H1 (cell line): ENCODE measurements around the gene IFT122. TPM values are rescaled to one million over a fixed set of nuclear protein-coding genes. Genes with fewer than 3 reads are reported as not detected.

Source experiments
- CTCF ChIA-PET: fragments of 300-600 bp; sonication (Branson Sonifier 250); formaldehyde crosslinking; loops from one replicate; lab custom pipeline; 2021; ENCODE audit not compliant: partially characterized antibody; lab: Charles Lee
- POLR2A ChIA-PET: fragments of 300-600 bp; sonication (Branson Sonifier 250); formaldehyde crosslinking; loops from one replicate; lab custom pipeline; 2021; ENCODE audit warnings: inconsistent platforms; ENCODE audit not compliant: partially characterized antibody; lab: Charles Lee
- DNase-seq, 2 experiments: peaks; one replicate each; pipeline versions ENCODE4 v3.0.0 to v3.0.0-alpha.2; 2010 to 2022; ENCODE audit warnings: low spot score in 2 of 2, low read depth in 1 of 2, mixed read lengths in 1 of 2
- FAIRE-seq: peaks from 2 replicates; lab custom pipeline; 2011; peaks lifted over from hg19 to GRCh38; lab: Jason Lieb, UNC
- H2AFZ ChIP-seq: 2 replicates; pipeline ENCODE4 v1.8.1; 2012; ENCODE audit warnings: low read length, inconsistent platforms
- H2AK5ac ChIP-seq: 2 replicates; pipeline ENCODE4 v1.6.1; 2013; ENCODE audit warnings: low read depth, low read length
- H2BK120ac ChIP-seq: replicated peaks from 2 replicates; pipeline ENCODE3; 2013; ENCODE audit warnings: low read depth, low read length, inconsistent platforms
- H2BK12ac ChIP-seq: 2 replicates; pipeline ENCODE4 v1.6.1; 2013; ENCODE audit warnings: low read depth, low read length
- H2BK15ac ChIP-seq: 2 replicates; pipeline ENCODE4 v1.6.1; 2013; ENCODE audit warnings: low read length
- H2BK20ac ChIP-seq: 2 replicates; pipeline ENCODE4 v1.6.1; 2013; ENCODE audit warnings: low read length
- H2BK5ac ChIP-seq: 2 replicates; pipeline ENCODE4 v1.6.1; 2013; ENCODE audit warnings: low read depth, low read length
- H3K14ac ChIP-seq: 2 replicates; pipeline ENCODE4 v1.6.1; 2013; ENCODE audit warnings: inconsistent platforms; ENCODE audit not compliant: insufficient read length
- H3K18ac ChIP-seq: 2 replicates; pipeline ENCODE4 v1.6.1; 2013; ENCODE audit warnings: low read length; ENCODE audit errors: extremely low read depth
- H3K23ac ChIP-seq: 2 replicates; pipeline ENCODE4 v1.6.1; 2013; ENCODE audit warnings: inconsistent platforms; ENCODE audit not compliant: insufficient read length
- H3K23me2 ChIP-seq: 2 replicates; pipeline ENCODE4 v1.6.1; 2013; ENCODE audit warnings: low read depth, low read length
- H3K27ac ChIP-seq: 2 replicates; pipeline ENCODE4 v1.6.1; 2011; ENCODE audit warnings: low read depth, low read length, inconsistent platforms
- H3K27me3 ChIP-seq, 4 experiments: replicated peaks in 1 of 4; 1 replicate in 1 of 4; 2 replicates in 3 of 4; pipeline versions ENCODE4 v1.6.1 to v1.8.1; 2011 to 2013; ENCODE audit warnings: low read length in 3 of 4, mild to moderate bottlenecking in 3 of 4, inconsistent platforms in 2 of 4, mixed read lengths in 2 of 4, moderate library complexity in 1 of 4; ENCODE audit not compliant: control insufficient read depth in 3 of 4, insufficient read depth in 3 of 4; ENCODE audit errors: extremely low read depth in 1 of 4
- H3K36me3 ChIP-seq, 4 experiments: 2 replicates each; pipeline versions ENCODE4 v1.6.1 to v1.8.1; 2011 to 2013; ENCODE audit warnings: mild to moderate bottlenecking in 4 of 4, low read length in 3 of 4, moderate library complexity in 2 of 4, control low read depth in 1 of 4, inconsistent platforms in 1 of 4; ENCODE audit not compliant: insufficient read depth in 4 of 4, control insufficient read depth in 2 of 4
- H3K4ac ChIP-seq: replicated peaks from 2 replicates; pipeline ENCODE3; 2013; ENCODE audit warnings: low read length, low read depth, mixed read lengths, inconsistent platforms; ENCODE audit not compliant: insufficient read length
- H3K4me1 ChIP-seq, 4 experiments: replicated peaks in 1 of 4; 1 replicate in 1 of 4; 2 replicates in 3 of 4; pipeline versions ENCODE4 v1.6.1 to v1.8.1; 2011 to 2013; ENCODE audit warnings: low read length in 3 of 4, inconsistent platforms in 2 of 4, mixed read lengths in 1 of 4; ENCODE audit not compliant: insufficient read depth in 4 of 4, control insufficient read depth in 3 of 4
- H3K4me2 ChIP-seq, 2 experiments: 2 replicates each; pipeline versions ENCODE4 v1.6.1 to v1.8.1; 2011 to 2013; ENCODE audit warnings: low read depth in 2 of 2, low read length in 2 of 2, control low read depth in 1 of 2, inconsistent platforms in 1 of 2, mild to moderate bottlenecking in 1 of 2; ENCODE audit not compliant: insufficient read depth in 1 of 2
- H3K4me3 ChIP-seq, 4 experiments: fragments of 200-600, 300-600 bp in 1 of 4; sonication (generic), shearing (Covaris generic), sonication (Bioruptor Twin) in 1 of 4; 2 replicates each; pipeline versions ENCODE4 v1.5.1 to v1.8.1; 2011 to 2016; ENCODE audit warnings: low read length in 4 of 4, low read depth in 3 of 4, control low read depth in 2 of 4, inconsistent platforms in 2 of 4, mild to moderate bottlenecking in 2 of 4, mixed read lengths in 1 of 4, moderate library complexity in 1 of 4; ENCODE audit not compliant: insufficient read depth in 2 of 4; ENCODE audit errors: extremely low read depth in 1 of 4
- H3K56ac ChIP-seq: replicated peaks from 2 replicates; pipeline ENCODE3; 2013; ENCODE audit warnings: low read depth, mild to moderate bottlenecking, mixed read lengths, low read length, inconsistent platforms; ENCODE audit not compliant: insufficient read length
- H3K79me1 ChIP-seq: 2 replicates; pipeline ENCODE4 v1.6.1; 2013; ENCODE audit warnings: low read depth, low read length, control low read depth
- H3K79me2 ChIP-seq, 2 experiments: 2 replicates each; pipeline versions ENCODE4 v1.6.1 to v1.8.1; 2012 to 2013; ENCODE audit warnings: low read length in 2 of 2, mild to moderate bottlenecking in 2 of 2, inconsistent platforms in 1 of 2; ENCODE audit not compliant: insufficient read depth in 2 of 2, control insufficient read depth in 1 of 2
- H3K9ac ChIP-seq, 4 experiments: replicated peaks in 1 of 4; 1 replicate in 1 of 4; 2 replicates in 3 of 4; pipeline versions ENCODE4 v1.6.1 to v1.8.1; 2011 to 2013; ENCODE audit warnings: low read depth in 3 of 4, low read length in 3 of 4, control low read depth in 2 of 4, mild to moderate bottlenecking in 2 of 4, moderate library complexity in 2 of 4, inconsistent platforms in 1 of 4; ENCODE audit errors: extremely low read depth in 1 of 4
- H3K9me3 ChIP-seq, 2 experiments: 2 replicates each; pipeline versions ENCODE4 v1.6.1 to v1.8.1; 2012 to 2013; ENCODE audit warnings: mild to moderate bottlenecking in 2 of 2, moderate library complexity in 2 of 2, control low read depth in 1 of 2, inconsistent platforms in 1 of 2, low read depth in 1 of 2, low read length in 1 of 2, mixed read lengths in 1 of 2; ENCODE audit not compliant: insufficient read depth in 2 of 2
- H4K20me1 ChIP-seq, 2 experiments: replicated peaks in 1 of 2; 2 replicates each; pipeline versions ENCODE3 to v1.8.1; 2011 to 2013; ENCODE audit warnings: inconsistent platforms in 2 of 2, low read length in 2 of 2, mild to moderate bottlenecking in 1 of 2; ENCODE audit not compliant: insufficient read depth in 2 of 2, control insufficient read depth in 1 of 2
- H4K5ac ChIP-seq: 2 replicates; pipeline ENCODE4 v1.6.1; 2013; ENCODE audit warnings: low read length, low read depth, mixed read lengths, inconsistent platforms; ENCODE audit not compliant: insufficient read length
- H4K8ac ChIP-seq: 2 replicates; pipeline ENCODE4 v1.8.0; 2013; ENCODE audit warnings: mild to moderate bottlenecking, moderate library complexity, low read length, inconsistent platforms; ENCODE audit not compliant: insufficient read depth; ENCODE audit errors: extremely low read depth
- H4K91ac ChIP-seq: replicated peaks from 2 replicates; pipeline ENCODE3; 2013; ENCODE audit warnings: low read length, mixed read lengths, inconsistent platforms; ENCODE audit not compliant: insufficient read length
- CBX5 ChIP-seq: fragments of 300-800, 300-1000 bp; sonication (generic); IDR thresholded peaks from 2 replicates; pipeline ENCODE4 v1.7.1; 2016; ENCODE audit warnings: antibody characterized with exemption, low read length, low read depth
- HDAC2 ChIP-seq, 2 experiments: fragments of 300-600 bp in 1 of 2; sonication (generic) in 1 of 2; IDR thresholded peaks; 2 replicates each; pipeline ENCODE4 v1.6.1; 2011 to 2012; ENCODE audit warnings: low read depth in 2 of 2, low read length in 2 of 2, mild to moderate bottlenecking in 2 of 2, moderate library complexity in 2 of 2, borderline replicate concordance in 1 of 2, inconsistent platforms in 1 of 2
- NRF1 ChIP-seq: IDR thresholded peaks from 2 replicates; pipeline ENCODE4 v1.6.1; 2011; ENCODE audit warnings: mild to moderate bottlenecking, low read depth, low read length, improper control_type of control experiment
- POLR2A ChIP-seq, 2 experiments: IDR thresholded peaks; 1 replicate in 1 of 2; 2 replicates in 1 of 2; pipeline ENCODE4 v1.6.1; 2011; ENCODE audit warnings: low read depth in 2 of 2, low read length in 2 of 2, mild to moderate bottlenecking in 2 of 2; ENCODE audit errors: control extremely low read depth in 1 of 2
- RAD21 ChIP-seq, 2 experiments: IDR thresholded peaks in 1 of 2; conservative IDR thresholded peaks in 1 of 2; 2 replicates each; pipeline ENCODE4 v1.6.1; 2011; ENCODE audit warnings: low read depth in 2 of 2, low read length in 2 of 2, improper control_type of control experiment in 1 of 2, inconsistent platforms in 1 of 2, mild to moderate bottlenecking in 1 of 2, moderate library complexity in 1 of 2
- SIRT6 ChIP-seq: IDR thresholded peaks from one replicate; pipeline ENCODE4 v1.7.1; 2012; ENCODE audit warnings: low read length, inconsistent platforms
- TCF12 ChIP-seq: IDR thresholded peaks from 2 replicates; pipeline ENCODE4 v1.6.1; 2011; ENCODE audit warnings: low read depth, mild to moderate bottlenecking, low read length
- TEAD4 ChIP-seq: IDR thresholded peaks from 2 replicates; pipeline ENCODE4 v1.6.1; 2012; ENCODE audit warnings: low read depth, low read length, inconsistent platforms, mixed read lengths
- whole genome bisulfite sequencing, 2 experiments: shearing (Covaris generic) in 1 of 2; methylation state at CpG; one replicate each; pipeline versions ENCODE4 v1.1.6 to v1.1.7; 2013 to 2015; ENCODE audit warnings: low lambda C conversion rate in 2 of 2, mixed read lengths in 2 of 2, inconsistent platforms in 1 of 2, low coverage in 1 of 2, missing lambda C conversion rate in 1 of 2; ENCODE audit not compliant: insufficient replicate concordance in 2 of 2, insufficient coverage in 1 of 2, insufficient read length in 1 of 2; ENCODE audit errors: extremely low coverage in 1 of 2, missing lambda C conversion rate in 1 of 2; 5-methylcytosine and 5-hydroxymethylcytosine counted together
- polyA plus RNA-seq, 7 experiments: library from polyadenylated mRNA; depleted of rRNA in 3 of 7; stranded (reverse) in 5 of 7; unstranded in 2 of 7; fragments of >200 nt in 5 of 7; fragments of 200-250 nt in 2 of 7; gene quantifications; 1 replicate in 5 of 7; 2 replicates in 1 of 7; 4 replicates in 1 of 7; pipeline versions ENCODE4 v1.2.1 to v1.2.3, GENCODE V29; 2011 to 2013; ENCODE audit warnings: missing spikeins in 2 of 7, mixed read lengths in 2 of 7
- total RNA-seq: library from RNA; stranded (reverse); fragmentation: NEBNext Ultra II Directional; extraction: Animal tissue kit (Norgen Biotek cat#: 25700); gene quantifications from 2 replicates; pipeline ENCODE4 v1.2.1, GENCODE V29; 2021

The IFT122 gene
- total and polyA plus RNA-seq, 2 of the 8 experiments (the other 6 are each of a cell fraction or from before 2014, with no cell fraction given): 23.7 to 25.1 TPM

- Histone ChIP-seq H3K27me3 (no peaks in the 10 kb centered on the region), H4K5ac (no peak overlapping the region), H2BK20ac (no peak overlapping the region), H3K14ac (no peak overlapping the region), H3K23ac (no peak overlapping the region), H2AFZ (no peak overlapping the region), H3K27ac (no peak overlapping the region), H3K9me3 (no peaks in the 10 kb centered on the region), H3K9ac (no peak overlapping the region), H3K56ac (no peak overlapping the region), H3K79me2 (no peaks in the 10 kb centered on the region), H4K8ac (no peak overlapping the region; the same call in 1 of the 2 replicates), H3K4me2 (no peak overlapping the region), H2AK5ac (no peak overlapping the region), H3K18ac (no peak overlapping the region), H3K23me2 (no peaks in the 10 kb centered on the region), H2BK5ac (no peak overlapping the region), H2BK120ac (no peak overlapping the region), H3K36me3 (no peaks in the 10 kb centered on the region), H2BK15ac (no peak overlapping the region), H2BK12ac (no peak overlapping the region), H4K20me1 (no peaks in the 10 kb centered on the region), H3K79me1 (no peaks in the 10 kb centered on the region), H3K4ac (no peak overlapping the region), H3K4me3 (no peak overlapping the region), H3K4me1 (peaks cover 0 to 9% (median 2%) of the 10 kb centered on the region in 4 experiments; a peak in 3 of 7 replicates), H4K91ac (no peak overlapping the region)
- POLR2A ChIA-PET: interaction anchor here (1.6 kb wide), 1 partner anchor 12 kb away, joined by 7 read pairs; no protein-coding TSS in a partner anchor
- TF ChIP-seq TEAD4 (no peak), POLR2A (IDR thresholded peaks at IDR 0.05; ENCODE audit: control extremely low read depth in 1 of 2, low read depth in 2 of 2, low read length in 2 of 2) (no peak), SIRT6 (no peak), RAD21 (IDR thresholded peaks at IDR 0.05 in 1 of 2, conservative IDR thresholded peaks at IDR 0.05 in 1 of 2; ENCODE audit: low read depth in 2 of 2, low read length in 2 of 2) (no peak), TCF12 (no peak), NRF1 (no peak), CBX5 (no peak), HDAC2 (IDR thresholded peaks at IDR 0.05; ENCODE audit: borderline replicate concordance in 1 of 2, low read depth in 2 of 2, low read length in 2 of 2) (no peak)
- CTCF ChIA-PET: interaction anchor here (0.6 to 1.9 kb wide), 6 partner anchors 9 to 378 kb away, joined by 3 to 5 read pairs (median 4); no protein-coding TSS in a partner anchor
- 89% methylated on average over 5 of the region's 5 CpGs; no CpG with 5 or more reads in 1 of the 2 experiments for WGBS, 2 experiments
- no peak for DNase-seq
- no peak for FAIRE-seq
Observed at GRCh38 chr3:129522953-129523352, 82.9 kb downstream of the IFT122 start.
